Measurements from ENCODE around the gene TBC1D23.
A peak's percentile ranks its signal among the peaks of the same experiment; 100 is the strongest.

The TBC1D23 gene

DNA sequence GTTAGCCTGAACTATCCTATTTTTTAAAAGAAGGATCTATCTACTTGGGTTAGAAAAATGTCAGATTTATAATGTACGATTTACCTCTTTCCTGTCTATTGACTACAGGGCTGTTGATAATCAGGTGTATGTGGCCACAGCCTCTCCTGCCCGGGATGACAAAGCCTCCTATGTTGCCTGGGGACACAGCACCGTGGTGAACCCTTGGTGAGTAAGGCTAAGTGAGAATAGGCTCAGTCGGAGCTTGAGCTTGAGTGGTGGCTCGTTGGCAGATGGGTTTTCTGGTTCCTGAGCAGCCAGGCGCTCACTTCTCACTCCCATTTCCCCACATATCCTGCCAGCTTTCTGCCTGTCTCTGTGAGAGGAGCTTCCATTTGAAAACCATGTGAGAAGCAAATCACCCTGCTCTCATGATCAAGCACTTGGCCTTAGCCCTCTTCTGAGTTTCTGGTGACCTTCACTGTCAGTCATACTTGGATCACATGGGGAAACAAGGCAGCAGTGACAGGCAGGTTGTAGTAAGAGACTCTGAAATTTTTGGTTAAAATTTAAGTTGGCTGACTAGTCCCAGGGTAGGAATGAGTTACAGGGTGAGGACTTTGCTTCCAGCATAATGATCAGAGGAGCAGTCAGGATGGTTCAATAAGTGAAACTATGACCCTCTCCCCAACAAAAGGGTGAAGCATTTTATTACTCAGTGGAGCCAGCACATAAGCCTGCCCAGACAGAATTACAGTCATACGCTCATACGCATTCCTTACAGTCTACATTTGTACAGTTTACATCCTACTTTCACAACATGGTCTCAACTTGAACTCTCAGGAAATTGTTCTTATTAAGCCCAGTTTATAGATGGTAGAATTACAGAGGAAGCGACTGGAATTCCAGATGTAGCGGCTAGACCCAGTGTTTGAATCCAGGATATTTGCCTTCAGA is 91.8 kb downstream of the TBC1D23 start:
- no peak for ATAC-seq (replicated peaks)
- DNase-seq: no peak
- Mint-ChIP-seq H3K36me3 (ENCODE audit: insufficient read depth) (peaks cover 21% of the 10 kb centered on the region), H3K9me3 (no peaks in the 10 kb centered on the region), H3K4me3 (no peak overlapping the region), H3K27ac (no peak overlapping the region), H3K4me1 (ENCODE audit: low read depth in 2 of 2) (no peaks in the 10 kb centered on the region), H3K27me3 (no peaks in the 10 kb centered on the region)

DNA sequence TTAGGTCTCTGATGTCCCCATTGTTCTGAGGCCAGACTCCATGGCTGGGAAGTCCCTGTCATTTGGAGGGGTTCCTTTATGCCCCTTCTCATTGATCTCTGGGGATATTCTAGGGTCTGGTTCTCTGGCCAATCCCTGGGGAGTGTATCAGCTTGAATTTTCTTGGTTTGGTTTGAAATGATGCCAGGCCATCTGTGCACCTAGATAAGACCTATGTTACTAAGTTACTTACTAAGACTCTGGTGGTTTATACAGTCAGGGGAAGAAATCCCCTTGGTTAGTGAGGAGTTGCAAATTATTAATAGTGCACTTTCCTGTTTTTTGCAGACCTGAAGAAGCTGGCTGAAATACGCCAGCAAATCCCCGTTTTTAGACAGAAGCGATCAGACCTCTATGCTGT is 94.1 kb downstream of the TBC1D23 start:
- Mint-ChIP-seq H3K36me3 (ENCODE audit: insufficient read depth) (peaks cover 15% of the 10 kb centered on the region), H3K27me3 (no peaks in the 10 kb centered on the region), H3K4me3 (no peak overlapping the region), H3K9me3 (no peaks in the 10 kb centered on the region), H3K4me1 (ENCODE audit: low read depth in 2 of 2) (peaks cover 0 to 2% of the 10 kb centered on the region in 2 donors), H3K27ac (peak overlapping the region in 1 of 2 donors; percentile 20)
- ATAC-seq (replicated peaks): no peak
- DNase-seq: no peak

DNA sequence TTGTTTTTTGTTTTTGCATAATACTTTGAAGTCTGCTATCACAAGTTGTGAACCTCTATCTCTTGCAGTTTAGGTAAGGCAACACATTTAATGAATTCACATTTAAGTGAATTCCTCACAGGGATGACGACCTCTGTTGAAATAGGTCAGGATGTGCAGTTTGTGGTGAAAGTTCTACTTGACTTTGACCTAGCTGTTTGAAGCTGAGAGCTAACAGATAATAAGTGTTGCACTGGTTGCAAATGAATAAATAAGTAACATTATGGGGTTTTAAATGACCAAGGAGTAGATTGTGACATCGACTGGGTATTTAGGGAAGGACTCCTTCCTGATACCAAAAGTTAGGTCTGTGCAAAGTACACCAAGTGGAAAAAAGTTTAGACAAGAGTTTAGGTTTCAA is 97.6 kb downstream of the TBC1D23 start:
- H3K4me3 Mint-ChIP-seq: no peak overlapping the region
- peaks cover 0 to 2% of the 10 kb centered on the region in 2 donors for H3K4me1 Mint-ChIP-seq (ENCODE audit: low read depth in 2 of 2)
- no peaks in the 10 kb centered on the region for H3K27me3 Mint-ChIP-seq
- peaks cover 13% of the 10 kb centered on the region for H3K36me3 Mint-ChIP-seq (ENCODE audit: insufficient read depth)
- no peak for DNase-seq
- peaks cover 0 to 2% of the 10 kb centered on the region in 2 donors for H3K9me3 Mint-ChIP-seq
- H3K27ac Mint-ChIP-seq: peak overlapping the region; percentile 64 to 79
- ATAC-seq (replicated peaks): no peak

DNA sequence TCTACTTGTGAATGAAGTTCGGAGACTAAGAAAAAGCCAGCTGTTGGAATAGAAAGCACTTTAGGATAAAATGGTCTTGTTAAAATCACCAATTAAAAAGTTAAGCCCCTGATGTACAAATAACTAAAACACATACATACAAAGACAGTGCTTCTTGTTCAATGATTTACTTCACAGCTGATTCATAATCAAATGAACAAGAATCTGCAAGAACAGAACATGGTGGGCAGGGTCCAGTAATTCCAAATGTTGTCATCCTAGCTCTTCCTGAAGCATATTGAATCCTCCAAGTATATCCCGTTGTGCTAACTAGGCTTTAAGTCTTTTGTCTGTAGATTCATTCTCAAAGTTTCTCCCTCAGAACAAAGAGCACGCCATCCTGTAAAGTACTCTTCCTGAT is 98.2 kb downstream of the TBC1D23 start:
- ATAC-seq (replicated peaks): no peak
- H3K27ac Mint-ChIP-seq: peak overlapping the region in 1 of 2 donors; percentile 64
- peaks cover 0 to 2% of the 10 kb centered on the region in 2 donors for H3K9me3 Mint-ChIP-seq
- peaks cover 13% of the 10 kb centered on the region for H3K36me3 Mint-ChIP-seq (ENCODE audit: insufficient read depth)
- no peak overlapping the region for H3K4me3 Mint-ChIP-seq
- H3K4me1 Mint-ChIP-seq (ENCODE audit: low read depth in 2 of 2): peaks cover 0 to 2% of the 10 kb centered on the region in 2 donors
- no peak for DNase-seq
- no peaks in the 10 kb centered on the region for H3K27me3 Mint-ChIP-seq

DNA sequence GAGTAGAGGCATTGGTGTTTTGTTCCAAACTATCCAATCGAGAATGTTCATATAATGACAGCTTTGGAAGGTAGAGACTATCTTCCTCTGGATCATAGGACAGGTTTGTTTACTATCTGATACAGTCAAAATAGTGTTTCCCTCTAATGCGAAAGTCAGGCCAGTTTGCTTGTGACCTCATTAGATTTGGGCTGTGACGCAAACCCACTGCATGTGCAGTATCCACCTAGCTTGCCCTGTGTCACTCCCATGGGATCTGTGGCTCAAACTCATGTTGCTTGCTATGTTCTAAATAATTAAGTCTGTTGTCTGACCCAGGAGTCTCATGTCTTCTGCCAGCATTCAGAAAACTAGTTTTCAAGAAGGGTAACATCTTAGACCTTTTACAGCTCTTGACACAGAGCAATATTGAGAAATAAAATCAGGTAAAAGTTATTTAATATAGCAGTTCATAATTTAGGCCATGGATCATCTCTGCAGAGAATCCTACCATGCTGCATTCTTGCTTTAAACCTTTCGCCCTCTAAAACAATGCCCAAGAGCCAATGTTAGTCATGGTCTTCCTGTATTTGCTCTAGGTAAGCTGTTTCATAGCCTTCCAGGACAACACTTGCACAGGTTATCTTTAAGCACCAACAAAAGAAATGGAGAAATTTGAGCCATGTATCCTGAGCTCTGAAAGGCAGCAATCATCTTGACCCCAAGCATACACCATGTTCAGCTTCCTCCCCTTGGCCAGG is 100.1 kb downstream of the TBC1D23 start:
- H3K4me1 Mint-ChIP-seq (ENCODE audit: low read depth in 2 of 2): peaks cover 0 to 2% of the 10 kb centered on the region in 2 donors
- H3K36me3 Mint-ChIP-seq (ENCODE audit: insufficient read depth): peaks cover 27% of the 10 kb centered on the region
- no peak for ATAC-seq (replicated peaks)
- H3K9me3 Mint-ChIP-seq: peaks cover 0 to 2% of the 10 kb centered on the region in 2 donors
- DNase-seq: no peak
- H3K27ac Mint-ChIP-seq: peak overlapping the region; percentile 5 to 69
- H3K4me3 Mint-ChIP-seq: no peak overlapping the region
- H3K27me3 Mint-ChIP-seq: no peaks in the 10 kb centered on the region

DNA sequence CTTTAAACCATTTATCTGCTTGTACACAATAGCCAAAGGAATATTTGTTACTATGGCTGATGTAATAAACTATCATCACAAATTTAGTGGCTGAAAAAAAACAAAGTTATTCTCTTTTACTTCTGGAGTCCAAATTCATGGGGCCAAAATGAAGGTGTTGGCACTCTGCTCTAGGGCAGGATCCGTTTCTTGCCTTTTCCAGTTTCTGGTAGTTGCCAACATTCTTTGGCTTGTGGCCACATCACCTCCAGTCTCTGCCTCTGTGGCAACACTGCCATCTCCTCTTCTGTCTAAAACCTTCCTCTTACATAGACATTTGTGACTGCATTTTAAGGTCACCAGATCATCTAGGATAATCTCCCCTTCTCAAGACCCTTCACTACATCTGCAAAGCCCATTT is 101.1 kb downstream of the TBC1D23 start:
- no peak overlapping the region for H3K4me3 Mint-ChIP-seq
- ATAC-seq (replicated peaks): no peak
- no peak overlapping the region for H3K27ac Mint-ChIP-seq
- no peak for DNase-seq
- H3K4me1 Mint-ChIP-seq (ENCODE audit: low read depth in 2 of 2): peaks cover 0 to 2% of the 10 kb centered on the region in 2 donors
- H3K27me3 Mint-ChIP-seq: no peaks in the 10 kb centered on the region
- H3K36me3 Mint-ChIP-seq (ENCODE audit: insufficient read depth): peaks cover 28% of the 10 kb centered on the region
- H3K9me3 Mint-ChIP-seq: peaks cover 0 to 2% of the 10 kb centered on the region in 2 donors

DNA sequence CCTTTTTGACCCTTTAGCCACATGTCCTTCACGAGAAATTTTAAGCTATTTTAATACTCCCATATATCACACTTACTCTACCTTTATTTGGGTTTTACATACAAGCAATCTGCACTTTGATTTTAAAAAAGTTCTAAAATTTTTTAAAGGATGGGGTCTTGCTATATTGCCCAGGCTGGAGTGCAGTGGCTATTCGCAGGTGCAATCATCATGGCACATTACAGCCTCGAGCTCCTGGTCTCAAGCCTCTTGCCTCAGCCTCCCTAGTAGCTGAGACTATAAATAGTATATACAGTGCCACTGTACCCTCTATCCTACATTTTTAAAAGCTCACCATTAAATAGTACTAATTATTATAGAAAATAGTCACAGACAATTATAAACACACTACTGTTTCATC is 103.6 kb downstream of the TBC1D23 start:
- no peak for ATAC-seq (replicated peaks)
- peaks cover 0 to 2% of the 10 kb centered on the region in 2 donors for H3K9me3 Mint-ChIP-seq
- H3K4me1 Mint-ChIP-seq (ENCODE audit: low read depth in 2 of 2): no peaks in the 10 kb centered on the region
- H3K27ac Mint-ChIP-seq: peak overlapping the region in 1 of 2 donors; percentile 23
- H3K27me3 Mint-ChIP-seq: no peaks in the 10 kb centered on the region
- peaks cover 36% of the 10 kb centered on the region for H3K36me3 Mint-ChIP-seq (ENCODE audit: insufficient read depth)
- DNase-seq: no peak
- H3K4me3 Mint-ChIP-seq: no peak overlapping the region

DNA sequence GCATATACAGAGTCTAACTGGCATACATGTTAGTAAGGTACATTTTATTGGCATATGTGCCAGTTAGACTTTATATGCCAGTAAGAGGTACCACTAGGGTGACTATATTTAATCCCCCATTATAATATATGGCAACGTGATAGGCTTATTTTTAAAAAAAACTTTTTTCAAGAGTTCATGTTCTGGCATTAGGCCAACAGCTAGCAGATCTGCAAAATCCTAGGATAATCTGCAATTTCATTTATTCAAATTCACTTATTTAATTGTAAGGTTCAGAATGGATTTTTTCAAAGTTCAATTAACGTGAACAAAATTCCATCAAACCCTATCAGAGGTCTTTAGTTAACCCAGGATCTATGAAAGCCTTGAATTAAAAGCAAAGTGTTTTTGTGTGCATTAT is 105.6 kb downstream of the TBC1D23 start:
- Mint-ChIP-seq H3K27me3 (no peaks in the 10 kb centered on the region), H3K4me1 (ENCODE audit: low read depth in 2 of 2) (no peaks in the 10 kb centered on the region), H3K4me3 (no peak overlapping the region), H3K9me3 (peaks cover 0 to 2% of the 10 kb centered on the region in 2 donors), H3K36me3 (ENCODE audit: insufficient read depth) (peaks cover 46% of the 10 kb centered on the region), H3K27ac (no peak overlapping the region)
- no peak for DNase-seq
- no peak for ATAC-seq (replicated peaks)

DNA sequence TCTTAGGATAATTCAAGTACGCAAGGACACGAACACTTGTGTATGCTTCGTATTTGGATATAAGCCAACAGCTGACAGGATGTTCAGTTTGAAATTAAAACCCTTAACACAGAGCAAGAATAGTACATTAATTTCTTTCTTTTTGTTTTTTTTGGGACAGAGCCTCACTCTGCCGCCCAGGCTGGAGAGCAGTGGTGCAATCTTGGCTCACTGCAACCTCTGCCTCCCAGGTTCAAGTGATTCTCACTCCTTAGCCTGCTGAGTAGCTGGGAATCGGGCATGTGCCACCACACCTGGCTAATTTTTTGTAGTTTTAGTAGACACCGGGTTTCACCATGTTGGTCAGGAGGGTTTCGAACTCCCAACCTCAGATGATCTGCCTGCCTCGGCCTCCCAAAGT is 107.6 kb downstream of the TBC1D23 start:
- no peak overlapping the region for H3K4me3 Mint-ChIP-seq
- DNase-seq (no peak), ATAC-seq (replicated peaks) (no peak)
- H3K9me3 Mint-ChIP-seq: no peaks in the 10 kb centered on the region
- no peak overlapping the region for H3K27ac Mint-ChIP-seq
- H3K27me3 Mint-ChIP-seq: no peaks in the 10 kb centered on the region
- peaks cover 59% of the 10 kb centered on the region for H3K36me3 Mint-ChIP-seq (ENCODE audit: insufficient read depth)
- H3K4me1 Mint-ChIP-seq (ENCODE audit: low read depth in 2 of 2): no peaks in the 10 kb centered on the region

DNA sequence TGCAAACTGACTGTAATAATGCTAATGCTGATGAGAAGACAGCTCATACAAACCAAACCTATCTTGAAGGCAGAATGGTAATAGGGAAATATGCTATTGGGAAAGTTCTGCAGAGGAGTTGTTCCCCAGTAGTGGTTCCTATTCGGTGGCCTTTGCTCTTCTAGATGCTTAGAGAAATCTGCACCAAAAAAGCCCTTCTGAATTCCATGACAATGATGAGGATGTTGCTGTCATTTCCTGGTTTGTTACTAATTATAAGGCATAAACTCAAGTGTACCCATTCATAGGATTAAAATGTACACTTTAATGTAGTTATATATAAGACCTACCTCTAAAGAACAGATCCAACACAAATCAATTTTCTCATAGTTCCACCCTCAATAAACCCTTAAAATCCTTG is 110.0 kb downstream of the TBC1D23 start:
- no peaks in the 10 kb centered on the region for H3K27me3 Mint-ChIP-seq
- DNase-seq (no peak), ATAC-seq (replicated peaks) (no peak)
- H3K27ac Mint-ChIP-seq: peak overlapping the region in 1 of 2 donors; percentile 25
- H3K4me3 Mint-ChIP-seq: no peak overlapping the region
- peaks cover 0 to 2% of the 10 kb centered on the region in 2 donors for H3K4me1 Mint-ChIP-seq (ENCODE audit: low read depth in 2 of 2)
- peaks cover 55% of the 10 kb centered on the region for H3K36me3 Mint-ChIP-seq (ENCODE audit: insufficient read depth)
- no peaks in the 10 kb centered on the region for H3K9me3 Mint-ChIP-seq

DNA sequence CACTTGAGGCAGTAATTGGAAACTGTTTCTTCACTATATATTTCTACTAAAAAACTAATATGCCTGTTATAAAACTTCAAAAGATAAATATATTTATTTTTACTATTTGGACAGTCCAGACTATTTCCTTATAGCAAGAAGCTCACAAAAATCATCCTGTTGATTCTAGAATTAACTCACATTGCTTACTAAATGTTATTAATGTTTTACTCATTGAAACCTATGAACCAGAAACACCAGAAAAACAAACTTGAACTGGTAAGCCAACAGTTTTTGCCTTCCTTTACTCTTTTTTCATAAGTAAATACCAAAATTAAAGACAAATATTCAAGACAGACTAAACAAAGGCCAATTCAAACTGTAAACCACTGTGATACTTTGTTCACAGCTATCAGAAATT is 113.7 kb downstream of the TBC1D23 start:
- ATAC-seq (replicated peaks): no peak
- DNase-seq: no peak
- Mint-ChIP-seq H3K27me3 (no peaks in the 10 kb centered on the region), H3K27ac (no peak overlapping the region), H3K36me3 (ENCODE audit: insufficient read depth) (peaks cover 58% of the 10 kb centered on the region), H3K4me1 (ENCODE audit: low read depth in 2 of 2) (peaks cover 0 to 4% of the 10 kb centered on the region in 2 donors), H3K9me3 (no peaks in the 10 kb centered on the region), H3K4me3 (no peak overlapping the region)

Data from effector memory CD8-positive, alpha-beta T cell (primary cell).